Memory B cell (primary cell): ENCODE measurements around the gene PDCD1LG2.

Experiments
- ATAC-seq: fragments of 150-1000 bp; cut with Tn5 transposase; 2 replicates; pipeline ENCODE4 v1.10.0; 2021; ENCODE audit warnings: low read depth, mild to moderate bottlenecking, moderate library complexity
- DNase-seq, 2 donors: peaks; one replicate each; pipeline ENCODE4 v3.0.0; 2022; ENCODE audit warnings: low spot score in 2 of 2
- H3K27ac Mint-ChIP-seq: one replicate; pipeline ENCODE4 v1.8.0; 2022; ENCODE audit warnings: mild to moderate bottlenecking, moderate library complexity, mixed read lengths
- H3K27me3 Mint-ChIP-seq: one replicate; pipeline ENCODE4 v1.8.0; 2022; ENCODE audit warnings: mixed read lengths
- H3K36me3 Mint-ChIP-seq: one replicate; pipeline ENCODE4 v1.8.0; 2022; ENCODE audit warnings: mild to moderate bottlenecking, mixed read lengths
- H3K4me1 Mint-ChIP-seq: one replicate; pipeline ENCODE4 v1.8.0; 2022; ENCODE audit warnings: mixed read lengths
- H3K4me3 Mint-ChIP-seq: one replicate; pipeline ENCODE4 v1.8.0; 2022; ENCODE audit warnings: mild to moderate bottlenecking, moderate library complexity, mixed read lengths
- H3K9me3 Mint-ChIP-seq: one replicate; pipeline ENCODE4 v1.8.0; 2022; ENCODE audit warnings: mixed read lengths

Gene PDCD1LG2

GRCh38 chr9:5559659-5560058 lies 49.3 kb downstream of the PDCD1LG2 start:
- H3K27me3 Mint-ChIP-seq = no peaks in the 10 kb centered on the region
- H3K4me1 Mint-ChIP-seq = peaks cover 25% of the 10 kb centered on the region
- ATAC-seq (no peak), DNase-seq (no peak)
- no peaks in the 10 kb centered on the region for H3K9me3 Mint-ChIP-seq
- H3K36me3 Mint-ChIP-seq = peaks cover 4% of the 10 kb centered on the region
- no peak overlapping the region for H3K27ac Mint-ChIP-seq
- H3K4me3 Mint-ChIP-seq = no peak overlapping the region

- no peaks in the 10 kb centered on the region for H3K9me3 Mint-ChIP-seq
- peaks cover 25% of the 10 kb centered on the region for H3K4me1 Mint-ChIP-seq
- ATAC-seq = no peak
- no peak overlapping the region for H3K27ac Mint-ChIP-seq
- H3K36me3 Mint-ChIP-seq = peaks cover 4% of the 10 kb centered on the region
- no peaks in the 10 kb centered on the region for H3K27me3 Mint-ChIP-seq
- no peak for DNase-seq
- no peak overlapping the region for H3K4me3 Mint-ChIP-seq
These were observed 50.2 kb downstream of the PDCD1LG2 start for GRCh38 chr9:5560443-5561100.

- peaks cover 29% of the 10 kb centered on the region for H3K4me1 Mint-ChIP-seq
- no peak overlapping the region for H3K4me3 Mint-ChIP-seq
- H3K27me3 Mint-ChIP-seq = no peaks in the 10 kb centered on the region
- no peak overlapping the region for H3K27ac Mint-ChIP-seq
- peaks cover 4% of the 10 kb centered on the region for H3K36me3 Mint-ChIP-seq
- no peaks in the 10 kb centered on the region for H3K9me3 Mint-ChIP-seq
- DNase-seq = no peak
- no peak for ATAC-seq
These were observed 51.6 kb downstream of the PDCD1LG2 start for GRCh38 chr9:5561828-5562488.

GRCh38 chr9:5562806-5563416 lies 52.6 kb downstream of the PDCD1LG2 start:
- Mint-ChIP-seq H3K36me3 (peaks cover 4% of the 10 kb centered on the region), H3K9me3 (no peaks in the 10 kb centered on the region), H3K27ac (no peak overlapping the region), H3K4me3 (no peak overlapping the region), H3K27me3 (no peaks in the 10 kb centered on the region), H3K4me1 (peaks cover 23% of the 10 kb centered on the region)
- DNase-seq (no peak), ATAC-seq (no peak)

GRCh38 chr9:5563417-5563815 lies 53.1 kb downstream of the PDCD1LG2 start:
- ATAC-seq = no peak
- DNase-seq = no peak
- no peak overlapping the region for H3K4me3 Mint-ChIP-seq
- H3K9me3 Mint-ChIP-seq = no peaks in the 10 kb centered on the region
- H3K27me3 Mint-ChIP-seq = no peaks in the 10 kb centered on the region
- H3K27ac Mint-ChIP-seq = no peak overlapping the region
- peaks cover 18% of the 10 kb centered on the region for H3K4me1 Mint-ChIP-seq
- peaks cover 4% of the 10 kb centered on the region for H3K36me3 Mint-ChIP-seq

GRCh38 chr9:5563886-5564285 lies 53.6 kb downstream of the PDCD1LG2 start:
- Mint-ChIP-seq H3K27ac (no peak overlapping the region), H3K9me3 (no peaks in the 10 kb centered on the region), H3K4me1 (peaks cover 16% of the 10 kb centered on the region), H3K36me3 (peaks cover 4% of the 10 kb centered on the region), H3K27me3 (no peaks in the 10 kb centered on the region), H3K4me3 (no peak overlapping the region)
- DNase-seq = no peak
- ATAC-seq = no peak

DNA sequence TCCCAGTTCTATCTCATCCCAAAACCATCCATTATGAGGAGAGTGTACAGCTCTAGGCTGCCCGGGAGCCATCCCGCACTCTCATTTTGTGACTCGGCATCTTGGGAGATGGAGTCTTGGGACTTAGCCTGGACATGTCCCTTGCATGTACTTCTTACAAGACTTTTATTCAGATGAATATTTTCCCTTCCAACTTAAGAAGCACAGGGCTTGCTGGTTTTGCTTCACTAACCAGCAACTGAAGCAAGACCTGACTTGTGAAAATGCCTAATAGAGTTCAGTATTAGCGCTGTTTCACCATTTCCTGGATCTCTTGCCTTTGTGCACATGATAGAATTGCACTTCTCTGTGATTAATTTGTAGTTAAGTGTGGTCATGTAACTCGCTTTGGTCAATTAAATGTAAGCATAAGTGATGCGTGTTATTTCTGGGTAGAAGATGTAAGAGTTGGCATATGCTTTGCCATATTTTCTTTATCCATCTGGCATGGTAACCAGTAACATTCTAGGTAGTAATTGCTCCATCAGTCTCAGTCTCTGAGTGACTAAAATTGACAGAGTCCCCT lies 55.8 kb downstream of the PDCD1LG2 start:
- H3K4me1 Mint-ChIP-seq = peaks cover 13% of the 10 kb centered on the region
- peaks cover 4% of the 10 kb centered on the region for H3K36me3 Mint-ChIP-seq
- no peaks in the 10 kb centered on the region for H3K27me3 Mint-ChIP-seq
- DNase-seq (no peak), ATAC-seq (peak; percentile 68)
- H3K4me3 Mint-ChIP-seq = no peak overlapping the region
- no peaks in the 10 kb centered on the region for H3K9me3 Mint-ChIP-seq
- peak overlapping the region; percentile 56 for H3K27ac Mint-ChIP-seq

DNA sequence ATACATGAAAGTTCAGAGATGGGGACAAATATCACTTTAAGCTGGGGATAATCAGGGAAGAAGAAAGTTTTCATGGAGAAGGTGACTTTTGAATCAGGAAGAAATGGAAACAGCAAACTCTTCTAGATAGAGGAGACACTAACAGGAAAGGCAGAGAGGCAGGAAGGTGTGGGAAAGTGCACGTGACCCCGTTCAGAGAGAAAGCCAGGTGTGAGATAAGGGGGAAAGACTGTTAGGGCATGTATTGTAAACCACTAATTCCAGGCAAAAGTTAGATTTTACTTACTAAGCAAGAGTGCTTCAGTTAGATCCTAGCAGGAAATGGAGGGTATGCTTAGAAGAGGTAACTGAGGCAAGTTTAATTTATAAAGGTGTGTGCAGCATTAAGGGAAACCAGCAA lies 58.5 kb downstream of the PDCD1LG2 start:
- Mint-ChIP-seq H3K36me3 (peaks cover 2% of the 10 kb centered on the region), H3K27ac (no peak overlapping the region), H3K27me3 (no peaks in the 10 kb centered on the region), H3K4me3 (no peak overlapping the region), H3K9me3 (no peaks in the 10 kb centered on the region), H3K4me1 (peaks cover 9% of the 10 kb centered on the region)
- no peak for DNase-seq
- no peak for ATAC-seq

GRCh38 chr9:5569409-5569808 lies 59.1 kb downstream of the PDCD1LG2 start:
- H3K27me3 Mint-ChIP-seq = no peaks in the 10 kb centered on the region
- no peak overlapping the region for H3K27ac Mint-ChIP-seq
- H3K4me1 Mint-ChIP-seq = peaks cover 9% of the 10 kb centered on the region
- H3K36me3 Mint-ChIP-seq = peaks cover 2% of the 10 kb centered on the region
- ATAC-seq (no peak), DNase-seq (no peak)
- H3K4me3 Mint-ChIP-seq = no peak overlapping the region
- no peaks in the 10 kb centered on the region for H3K9me3 Mint-ChIP-seq

- Mint-ChIP-seq H3K36me3 (peaks cover 2% of the 10 kb centered on the region), H3K27me3 (no peaks in the 10 kb centered on the region), H3K4me3 (no peak overlapping the region), H3K4me1 (peaks cover 9% of the 10 kb centered on the region), H3K27ac (no peak overlapping the region), H3K9me3 (no peaks in the 10 kb centered on the region)
- ATAC-seq (no peak), DNase-seq (no peak)
These were observed 59.6 kb downstream of the PDCD1LG2 start for GRCh38 chr9:5569891-5570290.

- H3K36me3 Mint-ChIP-seq = peaks cover 5% of the 10 kb centered on the region
- no peak overlapping the region for H3K27ac Mint-ChIP-seq
- peaks cover 2% of the 10 kb centered on the region for H3K9me3 Mint-ChIP-seq
- H3K4me3 Mint-ChIP-seq = no peak overlapping the region
- peaks cover 3% of the 10 kb centered on the region for H3K4me1 Mint-ChIP-seq
- ATAC-seq (no peak), DNase-seq (no peak)
- H3K27me3 Mint-ChIP-seq = no peaks in the 10 kb centered on the region
These were observed 61.4 kb downstream of the PDCD1LG2 start for GRCh38 chr9:5571629-5572232.

DNA sequence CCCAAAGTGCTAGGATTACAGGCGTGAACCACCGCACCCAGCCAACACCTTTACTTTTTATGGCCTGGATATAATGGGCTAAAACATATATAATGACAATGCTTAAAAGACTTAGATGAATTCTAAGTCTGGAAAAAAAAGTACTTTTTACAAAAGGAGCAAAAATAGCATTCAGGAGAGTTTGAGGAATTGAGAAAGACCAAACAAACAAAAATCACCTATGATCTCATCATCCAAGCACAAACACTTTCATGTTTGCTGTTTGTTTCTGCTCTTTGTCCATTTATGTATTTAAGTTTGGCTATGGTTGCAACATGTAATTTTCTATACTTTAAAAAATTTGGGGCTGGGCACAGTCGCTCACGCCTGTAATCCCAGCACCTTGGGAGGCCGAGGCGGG lies 63.8 kb downstream of the PDCD1LG2 start:
- Mint-ChIP-seq H3K4me1 (peaks cover 8% of the 10 kb centered on the region), H3K27ac (no peak overlapping the region), H3K27me3 (no peaks in the 10 kb centered on the region), H3K9me3 (peaks cover 2% of the 10 kb centered on the region), H3K36me3 (peaks cover 9% of the 10 kb centered on the region), H3K4me3 (no peak overlapping the region)
- ATAC-seq (no peak), DNase-seq (no peak)

DNA sequence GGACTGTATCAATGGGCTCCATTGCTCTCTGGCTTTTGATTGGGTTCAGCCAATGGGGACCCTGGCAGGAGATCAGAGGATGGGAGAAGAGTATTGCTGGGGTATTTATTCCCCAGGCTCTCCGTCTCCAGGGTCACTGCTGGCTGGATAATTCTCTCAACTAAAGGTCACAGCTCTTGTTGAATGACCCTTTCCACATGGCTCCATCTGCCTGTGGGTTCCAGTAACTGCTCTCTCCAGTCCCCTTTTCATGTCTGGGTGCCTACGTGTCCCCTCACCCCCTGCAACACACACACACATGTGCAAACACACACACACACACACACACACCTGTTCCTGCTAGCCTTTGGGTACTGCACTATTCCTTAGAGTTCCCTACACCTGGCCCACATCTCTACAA lies 64.7 kb downstream of the PDCD1LG2 start:
- Mint-ChIP-seq H3K27me3 (no peaks in the 10 kb centered on the region), H3K4me3 (no peak overlapping the region), H3K4me1 (peaks cover 8% of the 10 kb centered on the region), H3K36me3 (peaks cover 11% of the 10 kb centered on the region), H3K9me3 (peaks cover 2% of the 10 kb centered on the region), H3K27ac (no peak overlapping the region)
- DNase-seq = no peak
- ATAC-seq = no peak

DNA sequence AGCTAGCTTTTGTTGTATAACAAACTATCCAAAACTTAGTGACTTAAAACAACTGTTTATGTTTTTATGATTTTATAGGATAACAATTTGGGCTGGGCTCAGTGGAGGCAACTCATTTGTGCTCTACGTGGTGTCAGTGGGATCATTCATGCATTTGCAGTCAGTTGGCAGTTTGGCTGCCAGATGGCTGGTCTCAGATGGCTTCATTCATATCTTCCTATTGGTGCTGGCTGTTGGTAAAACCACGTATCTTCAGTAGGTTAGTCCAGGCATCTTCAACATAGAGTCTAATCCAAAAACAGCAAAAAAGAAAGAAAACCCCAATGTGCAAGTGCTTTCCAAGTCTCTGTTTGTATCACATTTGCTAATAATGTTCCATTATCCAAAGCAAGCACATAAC lies 66.9 kb downstream of the PDCD1LG2 start:
- no peak overlapping the region for H3K27ac Mint-ChIP-seq
- H3K4me1 Mint-ChIP-seq = peaks cover 13% of the 10 kb centered on the region
- ATAC-seq (no peak), DNase-seq (no peak)
- H3K4me3 Mint-ChIP-seq = no peak overlapping the region
- H3K9me3 Mint-ChIP-seq = peaks cover 2% of the 10 kb centered on the region
- H3K27me3 Mint-ChIP-seq = no peaks in the 10 kb centered on the region
- H3K36me3 Mint-ChIP-seq = peaks cover 13% of the 10 kb centered on the region
